Measurements from ENCODE around the gene RNF186.
"Not testable (repeated sequence)": the region's sequence is repeated elsewhere in the genome, so short reads cannot be mapped to it uniquely, and the experiment has no call there.

The RNF186 gene, protein sequence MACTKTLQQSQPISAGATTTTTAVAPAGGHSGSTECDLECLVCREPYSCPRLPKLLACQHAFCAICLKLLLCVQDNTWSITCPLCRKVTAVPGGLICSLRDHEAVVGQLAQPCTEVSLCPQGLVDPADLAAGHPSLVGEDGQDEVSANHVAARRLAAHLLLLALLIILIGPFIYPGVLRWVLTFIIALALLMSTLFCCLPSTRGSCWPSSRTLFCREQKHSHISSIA

DNA sequence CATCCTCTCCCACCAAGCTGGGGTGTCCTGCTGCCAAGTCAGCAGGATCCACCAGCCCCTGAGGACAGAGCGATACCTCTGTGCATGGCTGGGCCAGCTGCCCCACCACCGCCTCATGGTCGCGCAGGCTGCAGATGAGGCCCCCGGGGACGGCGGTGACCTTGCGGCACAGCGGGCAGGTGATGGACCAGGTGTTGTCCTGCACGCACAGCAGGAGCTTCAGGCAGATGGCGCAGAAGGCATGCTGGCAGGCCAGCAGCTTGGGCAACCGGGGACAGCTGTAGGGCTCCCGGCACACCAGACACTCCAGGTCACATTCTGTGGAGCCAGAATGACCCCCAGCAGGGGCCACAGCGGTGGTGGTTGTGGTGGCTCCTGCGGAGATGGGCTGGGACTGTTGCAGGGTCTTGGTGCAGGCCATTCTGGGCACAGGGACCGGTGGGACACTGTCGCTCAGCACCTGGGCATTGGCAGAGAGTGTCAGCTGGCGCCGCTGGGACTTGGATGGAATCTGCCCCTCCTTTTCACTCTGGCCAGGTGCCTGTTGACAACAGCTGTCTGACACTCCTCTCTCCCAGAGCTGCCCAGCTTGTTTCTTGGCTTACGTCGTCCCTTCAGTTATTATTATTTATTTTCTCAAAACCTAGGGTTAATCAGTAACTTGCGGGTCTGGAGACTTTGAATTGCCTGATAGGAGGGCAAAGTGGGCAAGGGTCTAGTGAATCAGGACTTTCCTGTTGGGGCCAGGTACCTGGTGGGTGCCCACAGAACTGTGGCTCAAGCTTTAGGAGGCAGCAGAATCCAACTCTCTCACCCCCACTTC lies at the start of gene RNF186:
RNF186 (minus strand) TSS at position 603 of the 823 bp plus-strand sequence; CDS start at position 421, 182 bp downstream.
- no peak for DNase-seq (ENCODE audit: low spot score)

DNA sequence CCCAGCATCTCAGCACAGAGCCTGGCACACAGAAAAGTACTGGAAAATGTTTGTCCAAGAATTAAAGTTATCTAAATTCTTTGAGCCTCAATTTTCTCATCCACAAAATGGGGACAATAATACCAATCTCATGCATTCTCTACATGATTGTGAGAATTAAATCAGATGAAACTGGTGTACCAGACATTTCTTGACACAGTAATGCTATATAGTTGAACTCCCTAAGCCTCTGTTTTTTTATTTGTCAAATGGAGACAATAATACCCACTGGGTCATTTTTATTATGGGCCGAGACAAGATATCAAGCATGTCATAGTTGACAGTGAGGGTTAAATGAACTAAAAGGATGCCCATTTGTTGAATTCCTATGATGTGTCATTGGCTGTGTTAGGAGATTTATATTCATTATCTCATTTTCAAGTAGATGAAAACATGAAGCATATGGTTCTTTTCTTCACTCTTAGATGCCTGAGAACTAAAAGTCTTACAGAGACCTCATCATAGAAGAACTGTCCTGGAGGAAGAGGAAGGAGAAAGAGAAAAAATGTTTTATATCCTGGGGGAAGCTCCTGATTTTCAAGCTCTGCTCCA lies 49.6 kb upstream of the RNF186 start:
- DNase-seq (ENCODE audit: low spot score): no peak

DNA sequence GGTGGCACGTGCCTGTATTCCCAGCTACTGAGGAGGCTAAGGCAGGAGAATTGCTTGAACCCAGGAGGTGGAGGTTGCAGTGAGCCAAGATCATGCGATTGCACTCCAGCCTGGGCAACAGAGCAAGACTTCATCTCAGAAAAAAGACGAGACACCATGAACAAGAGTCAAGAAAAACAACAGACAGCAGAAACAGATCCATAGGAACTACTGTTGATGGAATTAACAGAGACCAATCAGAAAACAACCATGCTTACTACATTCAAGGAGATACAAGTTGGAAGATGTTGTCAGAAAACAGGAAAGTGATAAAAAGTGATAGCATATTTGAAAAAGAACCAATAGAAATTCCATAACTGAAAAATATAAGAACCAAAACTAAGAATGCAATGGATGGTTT lies 47.9 kb upstream of the RNF186 start:
- no peak for DNase-seq (ENCODE audit: low spot score)

- DNase-seq (ENCODE audit: low spot score): no peak
Measured at GRCh38 chr1:19861842-19862530, 46.9 kb upstream of the RNF186 start.

GRCh38 chr1:19861034-19861433 lies 46.0 kb upstream of the RNF186 start:
- no peak for DNase-seq (ENCODE audit: low spot score)

DNA sequence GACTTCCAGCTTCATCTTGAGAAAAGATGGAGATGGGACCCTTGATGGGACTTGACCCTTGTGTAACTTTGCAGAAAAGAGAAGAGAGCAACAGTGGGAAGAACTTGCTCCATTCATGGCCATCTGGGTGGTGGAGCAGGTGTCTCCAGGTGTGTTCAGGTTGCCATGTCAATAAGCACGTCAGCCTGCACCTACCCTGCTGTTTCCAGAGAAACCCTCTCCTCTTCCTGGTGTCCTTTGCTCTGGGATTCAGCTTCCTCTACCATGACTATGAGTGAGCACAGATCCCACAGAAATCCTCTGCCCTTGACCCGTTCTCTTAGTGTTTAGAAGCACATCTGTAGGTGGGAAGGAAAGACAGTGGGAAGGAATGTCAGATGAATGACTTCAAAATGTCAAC lies 45.3 kb upstream of the RNF186 start:
- DNase-seq (ENCODE audit: low spot score): no peak

DNA sequence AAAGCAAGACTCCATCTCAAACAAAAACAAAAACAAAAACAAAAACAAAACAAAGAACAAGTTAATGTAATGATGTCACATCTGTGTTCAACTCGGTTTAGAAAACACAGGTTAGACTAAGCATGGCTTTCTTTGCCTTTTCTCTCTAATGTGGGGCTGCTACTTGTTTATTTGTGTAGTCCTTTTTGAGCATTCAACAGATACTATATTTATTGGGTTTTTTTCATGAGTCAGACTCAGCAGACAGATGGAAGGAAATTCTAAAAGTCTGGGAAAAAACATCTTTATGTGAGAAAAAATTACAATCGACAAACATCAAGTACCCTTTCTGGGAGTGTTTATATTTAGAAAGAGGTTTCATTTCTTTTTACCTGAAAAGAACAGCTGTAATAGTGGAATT lies 44.8 kb upstream of the RNF186 start:
- no peak for DNase-seq (ENCODE audit: low spot score)

- no peak for DNase-seq (ENCODE audit: low spot score)
Measured at GRCh38 chr1:19858893-19859292, 43.8 kb upstream of the RNF186 start.

DNA sequence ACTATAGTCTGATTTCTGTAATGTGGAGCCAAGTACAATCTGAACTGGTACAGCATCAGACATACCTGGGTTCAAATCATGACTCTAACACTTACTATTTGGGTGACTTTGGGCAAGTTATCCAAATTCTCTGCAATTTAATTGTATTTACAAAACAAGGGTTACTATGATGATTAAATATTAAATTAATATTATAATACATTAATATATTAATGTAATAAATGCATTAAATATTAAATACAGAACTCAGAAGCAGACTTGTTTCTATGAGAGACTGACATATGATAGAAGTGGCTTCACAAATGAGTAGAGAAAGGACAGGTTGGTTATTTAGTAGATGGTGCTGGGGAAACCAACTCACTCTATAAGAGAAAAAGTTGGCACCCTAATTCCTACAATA lies 39.8 kb upstream of the RNF186 start:
- DNase-seq (ENCODE audit: low spot score): no peak

GRCh38 chr1:19852036-19852435 lies 37.0 kb upstream of the RNF186 start:
- DNase-seq (ENCODE audit: low spot score): no peak

GRCh38 chr1:19850214-19850613 lies 35.1 kb upstream of the RNF186 start:
- no peak for DNase-seq (ENCODE audit: low spot score)

GRCh38 chr1:19849307-19849706 lies 34.2 kb upstream of the RNF186 start:
- not testable (repeated sequence) for DNase-seq (ENCODE audit: low spot score)

GRCh38 chr1:19847334-19847733 lies 32.3 kb upstream of the RNF186 start:
- not testable (repeated sequence) for DNase-seq (ENCODE audit: low spot score)

DNA sequence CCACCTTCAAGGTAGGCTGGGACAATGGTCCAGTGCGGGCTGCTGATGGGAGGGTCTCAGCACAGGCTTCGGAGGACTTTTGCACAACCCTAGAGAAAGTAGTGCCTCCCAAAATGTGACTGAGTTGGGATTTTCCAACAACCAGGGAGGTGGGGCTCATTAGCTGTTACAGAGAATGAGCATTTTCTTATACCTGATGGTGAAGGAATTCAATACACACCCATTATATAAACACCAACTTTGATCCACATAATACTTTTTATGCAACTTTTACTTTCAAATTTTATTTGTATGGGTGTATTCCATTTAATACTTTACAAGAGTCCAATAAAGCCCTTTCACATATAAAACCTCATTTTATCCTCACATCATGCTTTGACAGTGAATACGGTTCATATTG lies 31.3 kb upstream of the RNF186 start:
- no peak for DNase-seq (ENCODE audit: low spot score)

- DNase-seq (ENCODE audit: low spot score): no peak
Measured at GRCh38 chr1:19845555-19845954, 30.5 kb upstream of the RNF186 start.

DNA sequence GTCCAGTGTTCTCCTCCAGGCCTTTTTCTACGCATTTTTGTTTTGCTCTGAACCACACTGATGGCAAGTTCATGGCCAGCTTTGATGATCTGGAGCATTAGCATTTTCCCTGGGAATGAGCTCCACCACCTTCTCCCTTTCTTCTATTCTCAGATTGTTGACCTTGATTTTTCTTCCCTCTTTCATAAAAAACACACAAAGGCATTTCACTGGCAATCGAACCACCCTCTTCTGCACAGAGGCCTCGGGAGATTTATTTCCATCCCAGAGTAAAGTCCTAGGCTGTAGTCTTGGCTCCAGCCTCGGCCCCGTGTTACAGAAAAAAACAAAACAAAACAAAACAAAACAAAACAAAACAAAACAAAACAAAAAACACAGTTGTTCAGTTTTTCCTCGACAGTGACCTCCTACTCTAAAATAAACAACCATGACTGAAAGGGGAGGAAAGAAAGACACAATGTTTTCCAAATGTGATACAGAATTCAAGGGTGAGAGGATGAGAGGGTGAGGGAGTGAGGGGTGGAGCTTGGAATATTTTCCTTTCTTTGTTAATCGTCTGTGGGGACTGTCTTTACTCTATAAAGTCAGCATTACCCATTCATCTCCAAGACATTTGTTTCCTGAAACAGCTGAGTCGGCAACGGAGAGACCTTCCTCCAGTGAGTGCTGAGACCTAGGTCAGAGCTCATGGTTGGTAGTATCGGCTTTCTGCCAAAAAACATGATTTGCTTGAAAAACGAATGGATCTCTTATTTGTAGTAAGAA lies 29.8 kb upstream of the RNF186 start:
- DNase-seq (ENCODE audit: low spot score): no peak

DNA sequence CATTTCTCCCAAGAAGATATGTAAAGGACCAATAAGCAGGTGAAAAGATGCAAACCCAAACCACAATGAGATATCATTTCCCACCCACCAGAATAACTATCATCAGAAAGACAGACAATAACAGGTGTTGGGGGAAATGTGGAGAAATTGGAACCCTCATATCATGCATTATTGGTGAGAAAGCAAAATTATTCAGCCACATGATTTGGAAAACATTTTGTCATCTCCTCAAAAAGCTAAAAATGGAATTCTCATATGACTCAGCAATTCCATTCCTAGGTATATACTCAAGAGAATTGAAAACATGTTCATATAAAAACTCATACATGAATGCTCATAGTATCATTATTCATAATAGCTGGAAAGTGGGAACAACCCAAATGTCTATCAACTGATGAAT lies 25.1 kb upstream of the RNF186 start:
- DNase-seq (ENCODE audit: low spot score): no peak

- DNase-seq (ENCODE audit: low spot score): no peak
Measured at GRCh38 chr1:19837866-19838265, 22.8 kb upstream of the RNF186 start.

DNA sequence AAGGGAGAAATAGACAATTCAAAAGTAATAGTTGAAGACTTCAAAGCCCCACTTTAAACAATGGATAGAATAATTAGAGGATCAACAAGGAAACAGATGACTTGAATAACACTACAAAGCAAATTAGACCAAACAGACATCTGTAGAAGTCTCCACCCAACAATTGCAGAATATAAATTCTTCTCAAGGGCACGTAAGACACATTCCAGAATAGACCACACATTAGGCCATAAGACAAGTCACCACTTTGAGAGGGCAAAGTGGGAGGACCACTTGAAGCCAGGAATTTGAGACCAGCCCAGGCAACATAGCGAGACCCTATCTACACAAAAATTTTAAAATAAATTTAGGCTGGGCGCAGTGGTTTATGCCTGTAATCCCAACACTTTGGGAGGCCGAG lies 20.5 kb upstream of the RNF186 start:
- DNase-seq (ENCODE audit: low spot score): no peak

DNA sequence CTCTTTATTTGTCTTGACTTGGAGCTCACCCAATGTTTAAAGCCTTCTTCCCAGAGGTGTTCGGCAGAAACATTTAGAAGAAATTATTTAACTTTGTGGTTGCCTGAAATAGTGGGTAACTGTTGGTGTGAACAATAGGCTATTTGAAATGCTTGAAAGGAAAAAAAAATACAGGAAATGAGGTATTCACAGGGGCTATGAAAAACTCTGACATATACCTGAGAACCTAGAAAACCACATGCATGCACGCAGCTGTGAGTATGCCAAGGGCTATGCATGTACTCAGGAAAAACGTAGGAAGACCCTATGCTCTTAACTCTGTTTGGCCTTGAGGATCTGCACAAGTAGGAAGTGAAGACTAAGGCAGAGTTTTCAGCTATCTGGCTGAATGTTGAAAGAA lies 16.4 kb upstream of the RNF186 start:
- DNase-seq (ENCODE audit: low spot score): no peak

- DNase-seq (ENCODE audit: low spot score): no peak
Measured at GRCh38 chr1:19828546-19828945, 13.5 kb upstream of the RNF186 start.

DNA sequence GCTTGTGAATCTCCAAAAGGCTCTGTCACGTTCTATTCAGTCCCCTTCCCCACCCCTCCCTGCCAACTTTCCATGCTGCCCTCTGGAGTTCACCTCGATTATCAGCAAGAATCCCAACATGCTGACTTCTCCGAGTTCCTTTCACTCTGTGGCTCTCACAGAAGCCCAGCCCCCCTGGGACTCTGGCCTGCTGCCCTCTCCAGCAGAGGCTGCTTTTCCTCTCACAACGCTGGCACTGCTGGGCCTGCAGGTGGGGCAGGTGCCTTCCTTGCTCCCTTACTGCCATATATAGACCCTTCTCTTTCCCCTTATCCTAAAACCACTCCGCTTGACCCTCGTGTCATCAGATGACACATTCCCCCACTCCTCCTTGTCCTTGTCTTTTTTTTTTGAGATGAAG lies 10.2 kb upstream of the RNF186 start:
- DNase-seq (ENCODE audit: low spot score): no peak
